GM10266 (cell line): ENCODE results near the gene SEMA3D.
"Not testable (repeated sequence)": the region's sequence is repeated elsewhere in the genome, so short reads cannot be mapped to it uniquely, and the experiment has no call there.

Experiments
- DNase-seq: peaks from one replicate; pipeline ENCODE4 v3.0.0; 2012; ENCODE audit errors: extremely low spot score
- TF ChIP-seq, protein P1 (sequence below): IDR thresholded peaks from 2 replicates; pipeline ENCODE4 v1.5.1; 2012; ENCODE audit warnings: mild to moderate bottlenecking, low read depth; ENCODE audit not compliant: control insufficient read depth, insufficient read depth; ENCODE audit errors: missing control alignments

SEMA3D gene

DNA sequence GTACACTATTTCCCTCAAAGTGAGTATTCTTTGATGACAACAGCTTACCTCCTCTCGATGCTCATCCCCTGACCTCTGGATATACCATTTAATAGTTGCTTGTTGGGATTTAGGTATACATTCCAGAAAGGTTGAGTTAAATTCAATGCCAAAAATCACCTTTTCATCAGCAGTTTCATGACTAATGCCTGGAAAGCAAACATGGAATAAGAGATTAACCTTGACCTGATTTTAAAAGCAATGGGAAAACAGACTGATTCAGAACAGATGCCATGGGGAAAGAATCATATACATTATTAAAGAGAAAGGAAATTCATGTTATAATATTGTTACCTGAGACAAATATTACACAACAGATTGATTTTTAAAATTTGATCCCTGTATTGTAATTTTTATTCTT lies 180.1 kb downstream of the SEMA3D start:
- TF ChIP-seq, protein P1, sequence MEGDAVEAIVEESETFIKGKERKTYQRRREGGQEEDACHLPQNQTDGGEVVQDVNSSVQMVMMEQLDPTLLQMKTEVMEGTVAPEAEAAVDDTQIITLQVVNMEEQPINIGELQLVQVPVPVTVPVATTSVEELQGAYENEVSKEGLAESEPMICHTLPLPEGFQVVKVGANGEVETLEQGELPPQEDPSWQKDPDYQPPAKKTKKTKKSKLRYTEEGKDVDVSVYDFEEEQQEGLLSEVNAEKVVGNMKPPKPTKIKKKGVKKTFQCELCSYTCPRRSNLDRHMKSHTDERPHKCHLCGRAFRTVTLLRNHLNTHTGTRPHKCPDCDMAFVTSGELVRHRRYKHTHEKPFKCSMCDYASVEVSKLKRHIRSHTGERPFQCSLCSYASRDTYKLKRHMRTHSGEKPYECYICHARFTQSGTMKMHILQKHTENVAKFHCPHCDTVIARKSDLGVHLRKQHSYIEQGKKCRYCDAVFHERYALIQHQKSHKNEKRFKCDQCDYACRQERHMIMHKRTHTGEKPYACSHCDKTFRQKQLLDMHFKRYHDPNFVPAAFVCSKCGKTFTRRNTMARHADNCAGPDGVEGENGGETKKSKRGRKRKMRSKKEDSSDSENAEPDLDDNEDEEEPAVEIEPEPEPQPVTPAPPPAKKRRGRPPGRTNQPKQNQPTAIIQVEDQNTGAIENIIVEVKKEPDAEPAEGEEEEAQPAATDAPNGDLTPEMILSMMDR = no peak
- no peak for DNase-seq

- TF ChIP-seq, protein P1 = no peak
- DNase-seq = no peak
Observed at GRCh38 chr7:85004402-85004801, 182.5 kb downstream of the SEMA3D start.

DNA sequence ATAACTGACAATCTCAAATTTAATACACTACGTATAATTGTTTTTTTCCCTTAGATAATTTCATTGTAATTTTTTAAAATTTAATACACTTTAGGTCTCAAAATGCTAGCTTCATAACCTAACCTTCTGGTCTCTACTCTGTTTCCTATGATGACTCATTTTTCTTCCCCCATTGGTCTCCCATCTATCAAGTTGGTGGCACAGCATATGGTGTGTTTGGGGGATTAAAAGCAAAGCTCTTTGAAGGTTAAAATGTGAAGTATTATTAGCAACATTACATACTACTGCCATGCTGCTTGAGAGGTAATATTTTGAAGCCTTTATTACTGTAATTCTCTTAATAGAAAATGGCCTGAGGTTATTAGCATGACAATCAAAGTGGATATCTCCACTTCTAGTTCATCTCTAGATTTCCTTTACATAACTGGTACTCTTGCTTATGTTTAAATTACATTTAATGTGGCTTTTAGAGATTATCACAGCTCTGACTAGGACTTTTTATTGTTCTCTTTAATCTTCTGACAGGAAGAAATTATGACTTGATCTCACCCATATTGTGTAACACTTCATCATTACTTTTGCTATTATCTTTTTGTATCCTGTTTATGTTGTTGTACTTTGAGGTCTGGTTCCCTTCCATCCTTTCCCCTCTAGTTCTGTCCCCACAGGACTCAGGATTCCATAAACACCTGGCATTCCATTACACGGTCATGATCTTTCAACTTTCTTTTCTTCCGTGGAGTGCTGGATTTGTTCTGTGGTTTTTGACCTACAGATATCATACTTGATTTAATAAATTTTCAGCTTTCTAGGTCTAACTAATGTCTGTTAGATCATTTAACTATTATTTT lies 185.1 kb downstream of the SEMA3D start:
- TF ChIP-seq, protein P1 = no peak
- DNase-seq = no peak

DNA sequence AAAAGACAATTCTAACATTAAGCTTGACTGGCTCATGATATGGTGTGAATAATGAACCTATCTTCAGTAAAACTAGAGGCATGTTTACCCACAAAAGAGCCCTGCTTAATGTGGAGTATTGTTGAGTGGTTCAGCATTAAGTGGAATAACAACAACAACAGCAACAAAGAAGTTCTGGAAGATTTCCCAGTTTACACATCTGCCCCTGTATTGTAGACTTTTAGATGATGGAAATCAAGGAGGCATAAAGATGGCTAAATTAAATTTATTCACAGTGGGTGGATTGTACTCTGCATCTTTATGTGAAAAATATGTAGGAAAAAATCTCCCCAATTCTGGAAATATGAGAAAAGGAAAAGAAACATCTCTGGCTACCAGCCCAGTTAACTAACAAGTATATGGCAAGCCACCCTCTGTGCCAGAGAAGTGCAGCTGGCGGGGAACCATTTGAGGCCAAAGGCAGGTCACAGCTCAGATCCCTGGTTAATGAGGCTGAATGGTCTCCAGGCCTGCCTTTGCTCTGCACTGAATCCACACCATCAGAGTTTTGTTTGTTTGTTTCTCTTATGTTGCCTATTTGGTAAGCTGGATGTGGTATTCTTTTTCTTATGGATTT lies 186.0 kb downstream of the SEMA3D start:
- TF ChIP-seq, protein P1 = no peak
- DNase-seq = no peak

DNA sequence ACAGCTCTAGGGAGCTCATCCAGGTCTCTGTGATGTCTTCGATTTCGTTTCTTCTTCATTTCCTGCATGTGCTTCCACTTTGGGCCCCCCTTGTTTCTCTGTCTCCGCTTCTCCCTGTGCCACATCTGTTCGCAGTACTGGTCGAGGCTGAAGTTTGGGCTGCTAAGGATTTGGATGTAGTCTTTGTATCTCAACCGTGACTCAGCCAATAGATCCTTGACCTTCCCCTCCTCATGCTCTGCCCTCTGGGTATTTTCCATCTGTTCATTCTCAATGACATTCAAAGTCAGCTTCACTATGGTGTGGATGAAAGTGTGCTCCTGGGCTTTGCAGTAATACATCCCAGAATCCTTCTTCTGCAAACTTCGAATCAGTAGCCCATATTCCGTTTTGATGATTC lies 187.4 kb downstream of the SEMA3D start:
- DNase-seq = no peak
- TF ChIP-seq, protein P1 = no peak

GRCh38 chr7:84998665-84999064 lies 188.2 kb downstream of the SEMA3D start:
- TF ChIP-seq, protein P1 = no peak
- DNase-seq = no peak

DNA sequence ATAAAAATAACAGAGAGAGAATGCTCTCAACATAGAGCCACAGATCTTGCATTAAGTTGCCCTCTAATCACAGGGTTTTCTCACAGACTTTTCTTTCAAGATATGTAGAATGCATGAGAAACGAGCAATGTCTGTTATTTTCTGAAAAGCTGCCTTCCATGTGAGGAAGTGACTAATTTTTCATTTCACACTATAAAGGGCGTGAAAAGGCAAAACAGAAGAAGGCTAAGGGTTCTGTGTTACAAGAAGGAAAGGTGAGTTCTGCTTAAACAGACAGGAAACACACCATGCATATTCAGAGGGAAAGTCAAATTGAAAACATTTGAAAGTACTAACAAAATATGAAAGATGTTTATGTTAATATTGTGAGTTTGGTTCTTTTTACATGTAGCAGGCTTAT lies 189.2 kb downstream of the SEMA3D start:
- no peak for DNase-seq
- TF ChIP-seq, protein P1 = no peak

DNA sequence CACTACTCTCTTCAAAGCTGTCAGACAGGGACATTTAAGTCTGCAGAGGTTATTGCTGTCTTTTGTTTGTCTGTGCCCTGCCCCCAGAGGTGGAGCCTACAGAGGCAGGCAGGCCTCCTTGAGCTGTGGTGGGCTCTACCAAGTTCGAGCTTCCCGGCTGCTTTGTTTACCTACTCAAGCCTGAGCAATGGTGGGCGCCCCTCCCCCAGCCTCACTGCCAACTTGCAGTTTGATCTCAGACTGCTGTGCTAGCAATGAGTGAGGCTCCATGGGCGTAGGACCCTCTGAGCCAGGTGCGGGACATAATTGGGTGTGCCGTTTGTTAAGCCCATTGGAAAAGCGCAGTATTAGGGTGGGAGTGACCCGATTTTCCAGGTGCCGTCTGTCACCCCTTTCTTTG lies 193.9 kb downstream of the SEMA3D start:
- DNase-seq = not testable (repeated sequence)
